HepG2 (cell line): Measurements from ENCODE around the gene MAN1B1. TPM values are rescaled to one million over a fixed set of nuclear protein-coding genes. Genes with fewer than 3 reads are reported as not detected.

Source experiments
- AKNA ChIP-seq: sonication (generic); formaldehyde crosslinking; IDR thresholded peaks from 2 replicates; pipeline ENCODE4 v1.4.0; 2020; ENCODE audit warnings: missing genetic modification reagents, borderline replicate concordance
- FOXA3 ChIP-seq: IDR thresholded peaks from 2 replicates; pipeline ENCODE4 v1.6.1; 2016; ENCODE audit warnings: missing genetic modification reagents, missing compliant biosample characterization
- FOXO1 ChIP-seq: sonication (generic); formaldehyde crosslinking; IDR thresholded peaks from 2 replicates; pipeline ENCODE4 v1.4.0; 2020; ENCODE audit warnings: missing genetic modification reagents
- MXD3 ChIP-seq: IDR thresholded peaks from 2 replicates; pipeline ENCODE4 v1.6.1; 2016; ENCODE audit warnings: mild to moderate bottlenecking, missing biosample characterization, missing genetic modification reagents
- NR2F6 ChIP-seq, 2 experiments: IDR thresholded peaks; 2 replicates each; pipeline ENCODE4 v1.6.1; 2016; ENCODE audit warnings: antibody characterized with exemption in 1 of 2, mild to moderate bottlenecking in 1 of 2
- PITX1 ChIP-seq: sonication (generic); formaldehyde crosslinking; IDR thresholded peaks from 2 replicates; pipeline ENCODE4 v1.5.1; 2020; ENCODE audit warnings: mild to moderate bottlenecking, missing genetic modification reagents
- SIX1 ChIP-seq: sonication (generic); formaldehyde crosslinking; IDR thresholded peaks from 2 replicates; pipeline ENCODE4 v1.4.0; 2020; ENCODE audit warnings: missing genetic modification reagents, borderline replicate concordance
- SOX5 ChIP-seq: IDR thresholded peaks from 2 replicates; pipeline ENCODE4 v1.6.1; 2016; ENCODE audit warnings: borderline replicate concordance
- ZNF605 ChIP-seq: sonication (generic); formaldehyde crosslinking; IDR thresholded peaks from 2 replicates; pipeline ENCODE4 v1.8.0; 2022; ENCODE audit warnings: mild to moderate bottlenecking, missing genetic modification reagents
- polyA plus RNA-seq, 8 experiments: library from polyadenylated mRNA; depleted of rRNA in 3 of 8; stranded (reverse) in 7 of 8; unstranded in 1 of 8; fragments of >200 nt; fragmentation: Illumina TruSeq in 4 of 8; extraction: Trizol in 4 of 8; gene quantifications; 2 replicates each; pipeline versions ENCODE4 v1.2.1 to v1.2.3, GENCODE V29; 2011 to 2016; ENCODE audit warnings: low read depth in 4 of 8, missing spikeins in 1 of 8, mixed read lengths in 1 of 8; ENCODE audit not compliant: insufficient read depth in 1 of 8
- total RNA-seq, 5 experiments: library from RNA; depleted of rRNA; stranded (reverse); fragments of >200 nt; fragmentation: Illumina TruSeq; extraction: Trizol; gene quantifications; 2 replicates each; pipeline ENCODE4 v1.2.3, GENCODE V29; 2016; ENCODE audit warnings: low read depth in 1 of 5
- TF ChIP-seq, protein P1 (sequence below): sonication (generic); formaldehyde crosslinking; IDR thresholded peaks from 2 replicates; pipeline ENCODE4 v1.4.0; 2020; ENCODE audit warnings: missing genetic modification reagents
- TF ChIP-seq, protein P2 (sequence below): sonication (generic); formaldehyde crosslinking; IDR thresholded peaks from 2 replicates; pipeline ENCODE4 v1.4.0; 2020; ENCODE audit warnings: missing genetic modification reagents

MAN1B1 gene
- total and polyA plus RNA-seq, 2 of the 13 experiments (the other 11 are each of a cell fraction or from before 2014, with no cell fraction given), result 48.9 to 59.5 TPM

GRCh38 chr9:137116027-137116507 is 29.3 kb downstream of the MAN1B1 start (continued):
- no peak for TF ChIP-seq AKNA
- 0 out of 2 replicates have a peak, but pooled peaks have one; percentile 23 for TF ChIP-seq MXD3 (CRISPR knock-in tag)
- peak; percentile 96 for TF ChIP-seq PITX1 (CRISPR knock-in tag)
- TF ChIP-seq, protein P1, sequence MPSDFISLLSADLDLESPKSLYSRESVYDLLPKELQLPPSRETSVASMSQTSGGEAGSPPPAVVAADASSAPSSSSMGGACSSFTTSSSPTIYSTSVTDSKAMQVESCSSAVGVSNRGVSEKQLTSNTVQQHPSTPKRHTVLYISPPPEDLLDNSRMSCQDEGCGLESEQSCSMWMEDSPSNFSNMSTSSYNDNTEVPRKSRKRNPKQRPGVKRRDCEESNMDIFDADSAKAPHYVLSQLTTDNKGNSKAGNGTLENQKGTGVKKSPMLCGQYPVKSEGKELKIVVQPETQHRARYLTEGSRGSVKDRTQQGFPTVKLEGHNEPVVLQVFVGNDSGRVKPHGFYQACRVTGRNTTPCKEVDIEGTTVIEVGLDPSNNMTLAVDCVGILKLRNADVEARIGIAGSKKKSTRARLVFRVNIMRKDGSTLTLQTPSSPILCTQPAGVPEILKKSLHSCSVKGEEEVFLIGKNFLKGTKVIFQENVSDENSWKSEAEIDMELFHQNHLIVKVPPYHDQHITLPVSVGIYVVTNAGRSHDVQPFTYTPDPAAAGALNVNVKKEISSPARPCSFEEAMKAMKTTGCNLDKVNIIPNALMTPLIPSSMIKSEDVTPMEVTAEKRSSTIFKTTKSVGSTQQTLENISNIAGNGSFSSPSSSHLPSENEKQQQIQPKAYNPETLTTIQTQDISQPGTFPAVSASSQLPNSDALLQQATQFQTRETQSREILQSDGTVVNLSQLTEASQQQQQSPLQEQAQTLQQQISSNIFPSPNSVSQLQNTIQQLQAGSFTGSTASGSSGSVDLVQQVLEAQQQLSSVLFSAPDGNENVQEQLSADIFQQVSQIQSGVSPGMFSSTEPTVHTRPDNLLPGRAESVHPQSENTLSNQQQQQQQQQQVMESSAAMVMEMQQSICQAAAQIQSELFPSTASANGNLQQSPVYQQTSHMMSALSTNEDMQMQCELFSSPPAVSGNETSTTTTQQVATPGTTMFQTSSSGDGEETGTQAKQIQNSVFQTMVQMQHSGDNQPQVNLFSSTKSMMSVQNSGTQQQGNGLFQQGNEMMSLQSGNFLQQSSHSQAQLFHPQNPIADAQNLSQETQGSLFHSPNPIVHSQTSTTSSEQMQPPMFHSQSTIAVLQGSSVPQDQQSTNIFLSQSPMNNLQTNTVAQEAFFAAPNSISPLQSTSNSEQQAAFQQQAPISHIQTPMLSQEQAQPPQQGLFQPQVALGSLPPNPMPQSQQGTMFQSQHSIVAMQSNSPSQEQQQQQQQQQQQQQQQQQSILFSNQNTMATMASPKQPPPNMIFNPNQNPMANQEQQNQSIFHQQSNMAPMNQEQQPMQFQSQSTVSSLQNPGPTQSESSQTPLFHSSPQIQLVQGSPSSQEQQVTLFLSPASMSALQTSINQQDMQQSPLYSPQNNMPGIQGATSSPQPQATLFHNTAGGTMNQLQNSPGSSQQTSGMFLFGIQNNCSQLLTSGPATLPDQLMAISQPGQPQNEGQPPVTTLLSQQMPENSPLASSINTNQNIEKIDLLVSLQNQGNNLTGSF (CRISPR knock-in tag), result 0 out of 2 replicates have a peak, but pooled peaks have one; percentile 12
- TF ChIP-seq FOXA3 (CRISPR knock-in tag), result peak; percentile 39; the same call in 1 of the 2 replicates
- TF ChIP-seq SIX1 (CRISPR knock-in tag), result 0 out of 2 replicates have a peak, but pooled peaks have one; percentile 17
- TF ChIP-seq FOXO1, result no peak
- TF ChIP-seq, protein P2, sequence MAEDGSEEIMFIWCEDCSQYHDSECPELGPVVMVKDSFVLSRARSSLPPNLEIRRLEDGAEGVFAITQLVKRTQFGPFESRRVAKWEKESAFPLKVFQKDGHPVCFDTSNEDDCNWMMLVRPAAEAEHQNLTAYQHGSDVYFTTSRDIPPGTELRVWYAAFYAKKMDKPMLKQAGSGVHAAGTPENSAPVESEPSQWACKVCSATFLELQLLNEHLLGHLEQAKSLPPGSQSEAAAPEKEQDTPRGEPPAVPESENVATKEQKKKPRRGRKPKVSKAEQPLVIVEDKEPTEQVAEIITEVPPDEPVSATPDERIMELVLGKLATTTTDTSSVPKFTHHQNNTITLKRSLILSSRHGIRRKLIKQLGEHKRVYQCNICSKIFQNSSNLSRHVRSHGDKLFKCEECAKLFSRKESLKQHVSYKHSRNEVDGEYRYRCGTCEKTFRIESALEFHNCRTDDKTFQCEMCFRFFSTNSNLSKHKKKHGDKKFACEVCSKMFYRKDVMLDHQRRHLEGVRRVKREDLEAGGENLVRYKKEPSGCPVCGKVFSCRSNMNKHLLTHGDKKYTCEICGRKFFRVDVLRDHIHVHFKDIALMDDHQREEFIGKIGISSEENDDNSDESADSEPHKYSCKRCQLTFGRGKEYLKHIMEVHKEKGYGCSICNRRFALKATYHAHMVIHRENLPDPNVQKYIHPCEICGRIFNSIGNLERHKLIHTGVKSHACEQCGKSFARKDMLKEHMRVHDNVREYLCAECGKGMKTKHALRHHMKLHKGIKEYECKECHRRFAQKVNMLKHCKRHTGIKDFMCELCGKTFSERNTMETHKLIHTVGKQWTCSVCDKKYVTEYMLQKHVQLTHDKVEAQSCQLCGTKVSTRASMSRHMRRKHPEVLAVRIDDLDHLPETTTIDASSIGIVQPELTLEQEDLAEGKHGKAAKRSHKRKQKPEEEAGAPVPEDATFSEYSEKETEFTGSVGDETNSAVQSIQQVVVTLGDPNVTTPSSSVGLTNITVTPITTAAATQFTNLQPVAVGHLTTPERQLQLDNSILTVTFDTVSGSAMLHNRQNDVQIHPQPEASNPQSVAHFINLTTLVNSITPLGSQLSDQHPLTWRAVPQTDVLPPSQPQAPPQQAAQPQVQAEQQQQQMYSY, result no peak
- TF ChIP-seq ZNF605, result peak; percentile 56; the same call in 1 of the 2 replicates
- TF ChIP-seq SOX5, result peak; percentile 20; the same call in 1 of the 2 replicates
- TF ChIP-seq NR2F6 (IDR thresholded peaks at IDR 0.05), result no peak
- TF ChIP-seq NR2F6 (CRISPR knock-in tag; IDR thresholded peaks at IDR 0.05), result peak; percentile 48
